Left renal cortex interstitium (tissue), 4 donors: ENCODE results near the gene DNAJB6. TPM values are rescaled to one million over a fixed set of nuclear protein-coding genes. Genes with fewer than 3 reads are reported as not detected.
"Not testable (repeated sequence)": the region's sequence is repeated elsewhere in the genome, so short reads cannot be mapped to it uniquely, and the experiment has no call there.

Experiments used
- DNase-seq, 4 donors: peaks; one replicate each; pipeline ENCODE4 v3.0.0-alpha.2; 2013; ENCODE audit warnings: low read depth in 4 of 4, low spot score in 2 of 4, missing footprints in 1 of 4
- polyA plus RNA-seq, 4 donors: library from polyadenylated mRNA; unstranded; fragments of 120-200 nt; gene quantifications; one replicate each; pipeline ENCODE4 v1.2.1, GENCODE V29; 2013; ENCODE audit not compliant: insufficient read length in 4 of 4

DNAJB6 gene
- polyA plus RNA-seq, 4 donors = 140 to 183 (median 158) TPM

DNA sequence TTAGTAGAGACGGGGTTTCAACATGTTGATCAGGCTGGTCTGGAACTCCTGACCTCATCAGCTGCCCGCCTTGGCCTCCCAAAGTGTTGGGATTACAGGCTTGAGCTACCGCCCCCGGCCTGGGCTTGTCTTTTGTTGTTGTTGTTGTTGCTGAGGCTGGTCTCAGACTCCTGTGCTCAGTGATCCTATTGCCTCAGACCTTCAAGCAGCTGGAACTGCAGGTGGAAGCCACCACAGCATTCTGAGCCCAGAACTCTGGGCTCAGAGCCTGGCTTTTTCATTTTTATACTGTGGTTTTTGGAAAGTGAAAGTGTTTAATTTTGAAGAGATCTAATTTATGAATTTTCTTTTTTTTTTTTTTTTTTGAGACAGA, 16.2 kb upstream of the DNAJB6 start:
- no peak for DNase-seq

DNA sequence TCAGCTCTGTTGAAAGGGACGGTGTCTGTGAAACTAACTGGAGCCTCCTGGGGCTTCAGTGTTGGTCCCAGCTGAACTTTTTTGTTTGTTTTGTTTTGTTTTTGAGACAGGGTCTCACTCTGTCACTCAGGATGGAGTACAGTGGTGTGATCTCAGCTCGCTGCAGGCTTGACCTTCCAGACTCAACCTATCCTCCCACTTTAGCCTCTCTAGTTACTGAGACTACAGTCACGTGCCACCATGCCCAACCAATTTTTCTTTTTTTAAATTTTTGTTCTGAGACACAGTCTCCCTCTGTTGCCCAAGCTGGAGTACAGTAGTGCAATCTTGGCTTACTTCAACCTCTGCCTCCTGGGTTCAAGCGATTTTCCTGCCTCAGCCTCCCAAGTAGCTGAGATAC, 13.4 kb upstream of the DNAJB6 start:
- no peak for DNase-seq

DNA sequence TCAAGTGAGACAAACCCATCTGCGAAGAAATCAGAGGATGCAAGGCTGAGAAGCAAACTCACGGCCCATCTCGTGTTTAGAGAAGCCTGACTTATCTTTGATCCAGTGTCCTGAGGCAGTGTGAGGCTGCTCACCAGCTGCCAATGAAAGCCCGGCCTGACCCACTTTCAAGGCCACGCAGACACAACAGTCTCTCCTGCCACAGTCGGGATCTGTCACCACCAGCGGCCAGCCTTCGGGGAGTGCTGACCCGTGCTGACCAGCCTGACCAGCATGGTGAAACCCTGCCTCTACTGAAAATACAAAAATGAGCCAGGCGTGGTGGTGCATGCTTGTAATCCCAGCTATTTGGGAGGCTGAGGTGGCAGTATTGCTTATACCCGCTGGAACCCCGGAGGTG, 7.4 kb upstream of the DNAJB6 start:
- DNase-seq = no peak

DNA sequence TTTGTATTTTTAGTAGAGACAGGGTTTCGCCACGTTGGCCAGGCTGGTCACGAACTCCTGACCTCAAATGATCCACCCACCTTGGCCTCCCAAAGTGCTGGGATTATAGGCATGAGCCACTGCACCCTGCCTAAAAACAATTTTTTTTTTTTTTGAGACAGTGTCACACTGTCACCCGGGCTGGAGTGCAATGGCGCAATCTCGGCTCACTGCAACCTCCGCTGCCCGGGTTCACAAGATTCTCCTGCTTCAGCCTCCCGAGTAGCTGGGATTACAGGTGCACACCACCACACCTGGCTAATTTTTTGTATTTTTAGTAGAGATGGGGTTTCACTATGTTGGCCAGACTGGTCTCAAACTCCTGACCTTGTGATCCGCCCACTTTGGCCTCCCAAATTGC, 6.2 kb upstream of the DNAJB6 start:
- DNase-seq = not testable (repeated sequence)

DNA sequence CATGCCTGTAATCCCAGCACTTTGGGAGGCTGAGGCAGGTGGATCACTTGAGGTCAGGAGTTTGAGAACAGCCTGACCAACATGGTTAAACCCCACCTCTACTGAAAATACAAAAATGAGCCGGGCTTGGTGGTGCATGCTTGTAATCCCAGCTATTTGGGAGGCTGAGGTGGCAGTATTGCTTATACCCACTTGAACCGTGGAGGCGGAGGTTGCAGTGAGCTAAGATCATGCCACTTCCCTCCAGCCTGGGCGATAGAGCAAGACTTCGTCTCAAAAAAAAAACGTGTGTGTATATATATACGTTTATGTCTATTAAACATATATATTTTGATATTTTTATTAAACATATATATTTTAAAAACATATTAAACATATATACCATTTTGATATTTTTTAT, 5.8 kb upstream of the DNAJB6 start:
- not testable (repeated sequence) for DNase-seq

DNA sequence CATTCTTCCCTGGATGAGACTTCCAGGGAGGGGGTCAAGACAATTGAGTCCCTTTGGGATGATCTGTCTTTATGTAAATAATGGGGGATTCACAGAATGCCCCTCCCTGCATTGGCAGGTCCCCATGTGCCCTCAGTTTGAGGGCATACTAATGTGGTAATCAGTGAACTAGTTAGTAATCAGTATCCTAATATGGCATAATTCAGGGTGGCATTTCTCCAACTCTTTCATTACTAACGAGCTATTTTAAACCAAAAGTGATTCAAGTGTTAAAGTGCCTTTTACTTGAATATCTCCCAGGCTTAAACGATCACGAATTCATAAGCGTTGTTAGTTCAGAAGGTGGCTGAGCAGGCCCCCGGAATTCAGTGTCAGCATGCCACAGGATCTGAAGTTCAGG, 1.6 kb upstream of the DNAJB6 start:
- no peak for DNase-seq

DNA sequence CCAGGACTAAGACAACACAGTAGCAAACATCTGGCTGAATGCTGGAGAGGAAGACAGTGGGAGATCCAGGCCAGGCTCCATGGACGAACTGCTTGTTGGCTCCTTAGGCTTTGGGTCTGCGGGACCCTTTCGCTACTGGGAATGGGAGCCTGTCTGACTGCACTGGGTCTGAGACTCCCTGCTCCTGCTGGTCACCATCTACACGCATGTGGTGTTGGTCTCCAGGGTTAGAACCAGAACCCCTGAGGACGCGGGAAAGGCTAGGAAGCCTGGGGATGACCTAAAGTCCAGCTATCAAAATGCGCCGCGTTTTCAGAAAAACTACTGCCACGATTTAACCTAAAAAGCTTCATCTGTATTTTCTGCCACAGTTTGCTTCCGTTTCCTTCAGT, 817 bp upstream of the DNAJB6 start:
- no peak for DNase-seq

DNA sequence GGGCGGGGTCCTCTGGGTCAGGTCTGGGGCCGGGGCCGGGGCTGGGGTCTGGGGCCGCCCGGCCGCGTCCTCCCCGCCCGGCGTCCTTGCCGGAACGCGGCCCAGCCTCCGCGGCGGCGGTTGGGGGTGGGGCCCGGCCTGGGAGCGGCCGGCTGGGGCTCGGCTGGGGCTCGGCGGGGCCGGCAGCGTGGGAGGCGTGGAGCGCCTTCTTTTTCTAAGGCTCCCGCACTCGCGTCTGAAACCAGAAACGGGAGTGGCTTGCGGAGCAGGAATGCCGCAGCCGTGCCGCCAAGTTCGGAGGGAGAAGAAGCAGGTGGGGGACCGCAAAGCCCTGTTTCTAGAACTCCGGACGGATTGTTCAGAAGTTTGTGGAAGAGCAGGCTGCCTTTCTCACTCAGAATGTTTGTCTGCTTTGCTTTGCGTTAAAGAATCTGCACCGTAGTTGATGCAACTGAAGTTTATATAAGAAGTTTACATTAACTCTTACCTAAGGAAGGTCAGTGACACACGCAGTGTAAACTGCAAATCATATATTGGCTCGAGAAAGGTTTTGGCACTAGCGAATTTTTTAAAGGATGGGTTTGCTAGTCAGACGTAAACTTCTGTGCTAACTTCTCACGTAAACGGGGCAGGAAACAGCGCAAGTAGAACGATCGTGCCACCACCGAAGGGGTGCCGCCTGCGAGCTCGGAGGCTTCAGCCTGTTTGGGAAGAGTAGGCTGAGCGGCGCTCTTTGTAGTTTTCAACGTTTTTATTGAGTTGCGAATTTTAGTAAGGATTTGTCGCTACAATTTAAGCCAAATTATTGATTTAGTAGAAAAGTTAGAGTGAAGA, 729 bp downstream of the DNAJB6 start:
- DNase-seq = peak in 2 of 4 donors; percentile 28 to 59

DNA sequence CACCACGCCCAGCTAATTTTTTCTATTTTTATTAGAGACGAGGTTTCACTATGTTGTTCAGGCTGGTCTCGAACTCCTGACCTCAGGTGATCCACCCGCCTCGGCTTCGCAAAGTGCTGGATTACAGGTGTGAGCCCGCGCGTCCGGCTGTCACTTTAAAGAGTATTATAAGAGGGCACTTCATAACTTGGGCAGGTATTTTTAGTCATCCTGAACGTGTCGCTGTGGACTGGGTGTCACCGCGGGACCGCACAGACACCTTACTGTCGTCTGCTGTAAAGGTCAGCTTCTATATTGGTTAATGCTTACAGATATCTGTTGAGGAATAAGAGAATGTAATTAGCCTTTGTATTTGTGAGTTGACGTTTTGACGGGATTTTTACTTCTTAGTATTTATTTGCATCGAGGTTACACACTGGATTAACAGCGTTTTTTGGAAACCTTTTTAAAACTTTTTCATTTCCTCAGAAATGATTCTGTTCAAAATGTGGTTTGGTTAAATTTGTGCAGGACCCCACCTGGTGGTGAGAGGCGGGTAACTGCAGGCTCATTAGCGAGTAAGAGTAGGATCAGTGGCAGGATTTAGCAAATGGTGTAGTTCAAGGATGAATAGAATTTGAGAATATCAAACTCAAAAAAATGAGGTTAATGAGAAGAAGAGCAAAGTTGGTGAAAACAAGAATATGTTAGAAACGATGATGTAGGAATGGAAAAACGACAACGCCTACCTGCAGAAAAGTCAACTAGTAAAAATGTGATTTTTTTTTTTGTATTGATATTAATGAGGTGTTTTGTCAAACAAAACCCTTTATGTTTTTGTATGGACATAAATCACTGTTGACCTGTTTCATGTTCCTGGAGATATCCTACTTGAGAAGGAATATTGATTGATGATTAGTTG, 3.2 kb downstream of the DNAJB6 start:
- DNase-seq = peak in 2 of 4 donors; percentile 44 to 64

DNA sequence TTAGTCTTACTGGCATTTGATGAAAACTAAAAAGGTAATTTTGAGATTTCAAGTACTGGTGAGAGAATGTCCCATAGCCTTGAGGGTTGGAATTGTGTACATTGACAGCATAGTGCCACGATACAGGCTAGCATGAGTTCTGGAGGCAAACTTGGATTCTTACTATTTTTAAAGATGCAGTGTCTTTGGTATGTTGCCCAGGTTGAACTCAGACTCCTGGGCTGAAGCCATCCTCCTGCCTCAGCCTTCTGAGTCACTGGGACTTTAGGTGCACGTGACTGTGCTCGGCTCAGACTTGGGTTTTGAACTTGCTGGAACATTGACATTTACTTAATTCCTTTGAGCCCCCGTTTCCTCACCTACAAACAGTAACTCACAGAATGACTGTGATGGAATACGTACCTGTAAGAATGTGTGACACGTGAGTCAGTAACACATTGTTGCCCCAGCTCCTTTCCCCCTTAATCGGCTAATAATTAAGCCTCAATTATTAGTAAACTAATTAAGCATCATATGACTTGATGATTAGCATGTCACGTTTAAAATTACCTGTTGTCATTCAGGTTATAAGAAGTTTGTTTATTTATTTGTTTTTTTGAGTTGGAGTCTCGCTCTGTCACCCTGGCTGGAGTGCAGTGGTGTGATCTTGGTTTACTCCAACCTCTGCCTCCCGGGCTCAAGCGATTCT, 10.6 kb downstream of the DNAJB6 start:
- no peak for DNase-seq

DNA sequence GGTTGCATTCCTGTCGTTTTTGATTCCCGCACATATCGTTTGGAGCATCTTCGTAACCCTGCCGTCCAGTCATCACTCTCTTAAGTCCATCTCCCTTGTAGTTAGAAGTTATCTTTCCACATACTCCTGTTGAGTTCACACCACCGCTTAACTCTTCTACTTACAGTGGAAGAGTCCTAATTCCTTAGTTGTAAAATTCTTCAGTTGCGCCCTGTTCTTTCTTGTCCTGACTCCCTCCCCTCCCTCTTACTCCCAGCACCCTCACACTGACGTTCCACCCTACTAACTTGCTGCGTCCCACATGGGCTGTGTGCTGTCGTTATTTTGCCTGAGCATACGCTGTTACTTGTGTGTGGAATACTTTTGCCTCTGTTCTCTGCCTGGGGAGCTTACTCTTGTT, 11.7 kb downstream of the DNAJB6 start:
- no peak for DNase-seq

DNA sequence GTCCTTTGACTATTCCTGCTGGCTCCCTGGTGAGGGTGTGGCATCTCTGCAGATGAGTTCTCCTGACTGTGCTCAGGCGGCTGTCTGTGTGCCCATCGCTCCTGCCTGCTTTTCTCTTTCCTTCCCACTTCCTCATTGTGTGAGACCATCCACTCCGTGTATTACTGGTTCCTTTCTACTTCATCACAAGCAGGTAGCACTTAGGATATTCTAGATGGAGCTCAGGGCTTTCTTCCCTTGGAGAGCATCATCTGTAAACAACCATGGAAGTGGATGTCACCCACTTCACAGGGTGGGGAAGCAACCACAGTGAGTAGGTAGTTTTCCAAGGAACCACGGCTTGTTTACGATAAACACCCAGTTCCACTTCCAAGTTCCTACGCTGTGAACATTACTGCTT, 15.7 kb downstream of the DNAJB6 start:
- DNase-seq = no peak

DNA sequence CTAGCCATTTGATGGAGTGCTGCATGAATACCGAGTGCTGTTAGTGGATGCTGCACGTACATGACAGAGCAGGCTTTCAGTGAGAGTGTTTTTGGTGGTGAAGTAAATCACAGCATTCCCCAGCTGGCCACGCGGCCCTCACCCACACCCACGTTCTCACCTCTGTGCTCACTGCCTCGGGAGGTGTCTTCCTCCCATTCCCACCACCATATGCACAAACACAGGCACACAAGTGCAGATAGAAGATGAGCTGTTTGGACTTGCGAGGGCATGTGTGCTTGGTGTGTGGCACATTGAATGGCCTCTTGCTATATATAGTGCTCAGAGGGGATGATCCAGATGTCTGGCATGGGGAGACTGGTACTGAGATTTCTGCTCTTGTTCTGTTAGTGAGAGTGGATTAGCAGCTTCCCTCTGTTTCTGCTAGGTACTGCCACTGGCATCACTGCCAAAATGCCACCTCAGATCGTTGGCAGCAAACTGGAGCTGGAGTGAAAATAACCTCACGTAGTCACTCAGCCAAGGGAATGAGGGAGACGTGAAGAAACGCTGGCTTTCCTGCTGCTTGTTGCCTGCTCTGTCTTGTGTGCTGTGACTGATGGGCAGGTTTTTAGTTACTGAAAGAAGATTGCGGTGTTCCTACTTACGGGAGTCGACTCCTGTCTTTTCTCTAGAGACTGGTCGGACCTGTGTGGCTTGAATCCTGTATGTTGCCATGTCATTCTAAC, 19.1 kb downstream of the DNAJB6 start:
- DNase-seq = no peak

DNA sequence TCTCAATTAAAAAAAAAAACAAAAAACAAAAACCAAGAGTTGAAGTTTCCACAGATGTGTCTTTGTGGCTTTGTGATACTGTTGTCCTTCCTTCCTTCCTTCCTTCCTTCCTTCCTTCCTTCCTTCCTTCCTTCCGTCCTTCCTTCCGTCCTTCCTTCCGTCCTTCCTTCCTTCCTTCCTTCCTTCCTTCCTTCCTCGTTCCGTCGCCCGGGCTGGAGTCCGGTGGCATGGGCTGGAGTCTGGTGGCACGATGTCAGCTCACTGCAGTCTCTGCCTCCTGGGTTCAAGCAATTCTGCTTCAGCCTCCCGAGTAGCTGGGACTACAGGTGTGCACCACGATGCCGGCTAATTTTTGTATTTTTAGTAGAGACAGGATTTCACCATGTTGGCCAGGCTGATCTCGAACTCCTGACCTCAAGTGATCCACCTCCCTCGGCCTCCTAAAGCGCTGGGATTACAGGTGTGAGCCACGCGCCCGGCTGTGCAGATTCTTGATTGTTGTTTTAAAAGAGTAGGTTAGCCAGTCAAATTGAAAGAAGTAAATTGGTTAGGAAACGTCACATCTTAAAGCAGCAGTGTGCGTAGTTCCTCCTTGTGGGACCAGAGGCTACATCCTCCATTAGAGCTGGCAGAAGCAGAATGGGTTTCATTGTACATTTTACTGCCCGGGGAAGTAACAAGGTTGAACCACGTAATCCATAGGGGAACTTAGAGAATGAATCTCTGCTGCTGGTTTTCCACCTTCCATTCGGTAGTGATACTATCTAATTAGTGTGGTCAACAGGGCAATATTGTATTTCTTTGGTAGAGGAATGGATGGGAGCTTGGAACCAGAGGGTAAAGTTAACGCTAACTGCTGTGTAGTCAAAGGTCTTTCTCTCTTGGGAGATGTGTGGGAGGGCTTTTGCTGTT, 20.6 kb downstream of the DNAJB6 start:
- DNase-seq = no peak

DNA sequence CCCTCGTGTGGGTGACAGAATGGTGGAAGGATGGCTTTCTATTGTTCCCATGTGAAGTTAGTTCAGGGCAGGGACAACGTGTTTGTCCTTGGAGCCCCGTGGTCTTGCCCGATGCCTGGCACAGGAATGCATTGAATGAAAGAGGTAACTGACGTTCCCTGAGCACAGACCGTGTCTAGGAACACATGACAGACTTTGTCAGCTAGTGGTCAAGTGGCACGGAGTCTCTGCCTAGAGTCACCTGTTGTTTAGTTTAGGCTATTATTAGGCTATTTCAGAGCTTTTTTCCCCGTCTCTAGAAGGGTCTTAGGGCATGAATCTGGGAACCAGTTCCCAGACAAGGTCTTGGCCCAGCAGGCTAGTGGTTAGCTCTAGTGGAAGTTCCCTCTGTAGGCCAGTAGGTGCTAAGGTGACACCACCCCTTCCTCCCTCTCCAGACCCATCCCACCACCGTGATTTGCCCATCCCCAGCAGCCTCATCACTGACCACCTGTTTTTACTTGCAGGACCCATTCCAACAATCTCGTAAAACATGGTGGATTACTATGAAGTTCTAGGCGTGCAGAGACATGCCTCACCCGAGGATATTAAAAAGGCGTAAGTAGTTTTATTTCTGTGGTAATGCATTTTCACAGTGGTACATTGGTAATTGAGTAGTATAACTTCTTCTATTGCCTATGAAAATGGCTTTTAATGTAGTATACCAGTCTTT, 21.4 kb downstream of the DNAJB6 start:
- no peak for DNase-seq

DNA sequence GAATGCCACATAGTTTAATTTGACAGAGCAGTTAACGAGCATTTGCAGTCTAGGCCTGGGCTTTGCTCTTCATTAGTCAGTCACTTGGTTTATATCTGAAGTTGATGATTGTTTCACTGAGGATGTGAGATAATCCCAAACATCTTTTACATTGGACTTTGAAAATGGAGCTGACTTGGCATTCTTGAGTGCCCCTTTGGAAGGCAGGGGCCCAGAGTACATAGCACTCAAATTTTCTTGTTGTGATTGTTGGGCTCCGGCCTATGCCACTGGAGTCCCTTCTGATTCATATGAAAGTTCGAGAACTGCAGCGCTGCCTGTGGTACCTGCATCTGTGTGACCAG, 21.9 kb downstream of the DNAJB6 start:
- no peak for DNase-seq

DNA sequence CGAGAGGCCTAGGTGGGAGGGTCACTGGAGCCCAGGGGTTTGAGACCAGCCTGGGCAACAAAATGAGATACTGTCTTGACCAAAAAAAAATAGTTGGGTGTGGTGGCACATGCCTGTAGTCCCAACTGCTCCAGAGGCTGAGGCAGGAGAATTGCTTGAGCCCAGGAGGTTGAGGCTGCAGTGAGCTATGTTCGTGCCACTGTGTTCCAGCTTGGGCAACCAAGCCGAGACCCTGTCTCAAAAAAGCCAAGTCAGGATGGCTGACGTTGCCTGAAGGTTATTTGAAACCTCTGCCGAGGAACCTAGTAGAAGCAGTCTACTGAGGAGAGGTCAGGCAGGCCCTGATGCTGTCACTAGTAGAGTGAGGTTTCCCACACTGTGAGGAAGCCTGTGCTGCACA, 22.8 kb downstream of the DNAJB6 start:
- no peak for DNase-seq

DNA sequence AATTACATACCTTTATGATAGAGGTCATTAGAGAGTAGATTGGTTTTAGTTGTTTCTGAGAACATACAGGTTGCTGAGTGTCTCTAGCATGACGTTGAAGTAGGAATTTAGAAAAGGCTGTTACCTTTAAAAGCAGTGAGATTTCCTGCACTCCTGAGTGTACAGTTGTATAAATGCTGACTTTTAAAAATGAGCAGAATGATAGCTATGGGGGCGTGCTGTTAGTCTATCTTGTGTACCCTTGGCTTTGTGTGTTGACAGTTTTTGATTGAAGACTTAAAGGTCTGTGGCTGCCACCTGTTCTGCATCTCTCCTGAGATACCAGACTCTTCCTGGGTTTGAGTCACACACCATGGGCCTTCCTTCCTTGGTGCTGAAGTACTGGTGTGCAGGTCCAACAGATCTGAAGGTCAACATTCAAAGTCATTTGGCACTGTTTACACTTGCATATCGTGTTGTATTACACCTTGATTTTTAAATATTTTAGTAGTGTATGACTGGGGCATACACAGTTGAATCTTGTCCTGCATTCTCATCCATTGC, 23.8 kb downstream of the DNAJB6 start:
- no peak for DNase-seq

DNA sequence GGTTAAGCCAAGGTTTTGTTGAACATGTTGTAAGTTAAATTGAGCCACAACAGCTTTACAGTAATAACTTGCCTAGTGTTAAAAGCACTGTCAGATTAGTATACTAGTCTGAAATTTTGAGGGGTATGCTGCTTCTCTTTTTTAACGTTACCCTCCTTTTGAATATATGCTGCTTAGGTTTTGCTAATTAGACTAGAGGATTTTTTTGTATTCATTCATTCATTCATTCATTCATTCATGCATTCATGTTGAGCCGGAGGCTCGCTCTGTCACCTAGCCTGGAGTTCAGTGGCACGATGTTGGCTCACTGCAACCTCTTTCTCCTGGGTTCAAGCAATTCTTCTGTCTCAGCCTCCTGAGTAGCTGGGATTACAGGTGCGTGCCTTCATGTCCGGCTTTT, 24.7 kb downstream of the DNAJB6 start:
- DNase-seq = no peak
